Measurements from ENCODE around the gene XPO6.

Gene XPO6

GRCh38 chr16:28156056-28156680, 55.6 kb downstream of the XPO6 start:
- DNase-seq (ENCODE audit: low read depth in 2 of 2) = no peak

DNA sequence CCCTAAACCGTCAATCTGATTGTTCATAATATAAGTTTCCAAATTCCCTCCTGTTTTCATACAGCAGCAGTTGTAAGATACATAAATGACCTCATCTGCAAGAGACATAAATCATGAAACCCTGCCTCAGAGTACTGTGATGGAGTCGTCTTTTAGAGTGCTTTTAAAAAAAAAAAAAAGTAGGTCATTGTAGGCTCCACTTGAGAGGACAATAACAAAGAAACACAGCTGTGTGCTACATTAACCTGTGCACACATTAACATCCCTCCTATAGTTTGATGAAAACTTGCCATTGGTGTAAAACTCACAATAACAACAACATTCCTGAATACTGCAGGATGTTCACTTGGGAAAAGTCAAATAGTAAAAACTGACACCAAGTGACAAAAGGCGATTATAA, 56.5 kb downstream of the XPO6 start:
- no peak for DNase-seq (ENCODE audit: low read depth in 2 of 2)

DNA sequence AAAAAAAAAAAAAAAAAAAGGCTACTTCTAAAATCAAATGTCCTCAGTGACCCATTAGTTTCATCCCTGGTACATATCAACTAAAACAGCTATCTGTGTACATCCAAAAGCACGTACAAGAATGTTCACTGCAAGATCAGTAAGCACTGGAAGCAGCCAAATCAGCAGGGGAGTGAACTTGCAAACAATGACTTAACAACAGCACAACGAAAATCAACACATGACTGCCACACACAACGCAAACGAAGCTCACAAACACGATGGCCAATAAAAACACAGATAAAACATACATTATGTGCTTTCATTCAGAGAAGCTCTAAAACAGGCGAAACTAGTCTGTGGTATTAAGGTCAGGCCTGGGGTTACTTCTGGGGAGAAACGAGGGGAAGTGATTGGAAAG, 60.6 kb downstream of the XPO6 start:
- DNase-seq (ENCODE audit: low read depth in 2 of 2) = no peak

- no peak for DNase-seq (ENCODE audit: low read depth in 2 of 2)
These were observed 62.5 kb downstream of the XPO6 start for GRCh38 chr16:28149011-28149888.

DNA sequence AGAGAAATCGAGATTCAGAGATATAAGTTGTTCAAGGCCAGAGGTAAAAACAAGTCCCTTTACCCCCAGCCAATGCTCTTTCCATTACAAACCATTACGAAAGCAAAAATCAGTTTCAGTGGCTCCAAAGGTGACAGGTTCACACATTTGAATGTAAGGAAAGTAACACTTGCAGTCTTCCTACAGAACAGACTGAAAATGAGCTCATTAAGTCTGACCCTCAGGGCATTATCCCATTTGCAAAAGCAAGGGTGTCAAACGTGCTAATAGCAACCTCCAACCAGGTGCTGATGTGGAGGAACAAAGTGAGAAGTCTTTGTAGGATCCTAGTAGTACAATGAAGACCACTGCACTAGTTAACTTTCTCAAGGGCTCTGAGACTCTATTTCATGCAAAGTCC, 65.2 kb downstream of the XPO6 start:
- DNase-seq (ENCODE audit: low read depth in 2 of 2) = no peak

GRCh38 chr16:28145796-28146195, 66.0 kb downstream of the XPO6 start:
- DNase-seq (ENCODE audit: low read depth in 2 of 2) = no peak

DNA sequence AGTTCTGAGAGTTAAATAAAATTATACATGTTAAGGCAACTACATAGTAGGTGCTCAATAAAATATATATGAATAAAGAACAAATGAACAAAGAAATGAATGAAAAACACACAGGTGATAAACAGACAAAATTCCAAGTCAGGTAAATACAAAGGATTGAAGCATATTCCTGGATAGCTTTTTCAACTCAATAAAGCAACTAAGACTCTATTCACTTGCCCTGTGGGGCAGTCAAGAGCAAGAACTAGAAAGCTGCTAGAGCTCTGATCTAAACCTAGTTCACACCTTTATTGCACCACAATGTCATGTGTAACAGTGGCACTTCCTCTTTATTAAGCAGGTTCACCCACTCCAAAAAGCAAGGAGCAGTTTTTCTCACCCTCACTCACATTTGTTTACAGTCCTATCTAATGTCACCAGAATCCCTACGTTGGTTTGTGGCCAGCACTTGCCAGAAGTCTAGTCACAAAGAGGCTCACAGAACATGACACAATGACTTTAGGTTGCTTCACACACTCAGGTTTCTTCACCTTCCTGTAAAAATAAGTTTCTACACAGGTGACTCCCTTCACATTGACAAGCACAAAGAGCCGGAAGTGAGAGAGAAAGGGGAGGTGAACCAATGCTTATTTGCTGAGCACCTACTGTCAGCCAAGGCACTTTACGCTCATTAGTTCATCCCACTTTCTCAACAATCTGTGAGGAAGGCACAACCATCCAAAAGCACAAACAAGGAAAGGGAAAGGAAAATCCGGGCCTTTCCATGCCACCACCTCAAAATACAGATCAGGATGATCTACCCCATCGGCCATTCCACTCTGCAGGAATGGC, 70.8 kb downstream of the XPO6 start:
- peak in 1 of 2 donors; percentile 40 for DNase-seq (ENCODE audit: low read depth in 2 of 2)

DNA sequence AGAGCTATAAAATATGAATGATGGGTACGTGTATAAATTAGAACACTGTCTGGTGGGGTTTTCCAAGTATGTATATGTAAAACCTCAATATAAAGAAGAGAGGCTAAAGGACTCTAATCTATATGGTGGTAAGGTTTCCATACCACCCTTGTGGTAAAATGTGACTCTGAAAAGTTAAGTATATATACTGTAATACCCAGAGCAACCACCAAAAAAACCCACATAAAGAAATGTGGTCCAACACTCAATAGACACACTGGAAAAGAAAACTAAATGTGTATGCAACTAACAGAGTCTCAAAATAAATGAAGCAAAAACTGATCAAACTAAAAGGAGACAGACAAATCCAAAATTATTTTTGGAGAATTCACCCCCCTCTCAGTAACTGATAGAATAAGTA, 72.2 kb downstream of the XPO6 start:
- no peak for DNase-seq (ENCODE audit: low read depth in 2 of 2)

DNA sequence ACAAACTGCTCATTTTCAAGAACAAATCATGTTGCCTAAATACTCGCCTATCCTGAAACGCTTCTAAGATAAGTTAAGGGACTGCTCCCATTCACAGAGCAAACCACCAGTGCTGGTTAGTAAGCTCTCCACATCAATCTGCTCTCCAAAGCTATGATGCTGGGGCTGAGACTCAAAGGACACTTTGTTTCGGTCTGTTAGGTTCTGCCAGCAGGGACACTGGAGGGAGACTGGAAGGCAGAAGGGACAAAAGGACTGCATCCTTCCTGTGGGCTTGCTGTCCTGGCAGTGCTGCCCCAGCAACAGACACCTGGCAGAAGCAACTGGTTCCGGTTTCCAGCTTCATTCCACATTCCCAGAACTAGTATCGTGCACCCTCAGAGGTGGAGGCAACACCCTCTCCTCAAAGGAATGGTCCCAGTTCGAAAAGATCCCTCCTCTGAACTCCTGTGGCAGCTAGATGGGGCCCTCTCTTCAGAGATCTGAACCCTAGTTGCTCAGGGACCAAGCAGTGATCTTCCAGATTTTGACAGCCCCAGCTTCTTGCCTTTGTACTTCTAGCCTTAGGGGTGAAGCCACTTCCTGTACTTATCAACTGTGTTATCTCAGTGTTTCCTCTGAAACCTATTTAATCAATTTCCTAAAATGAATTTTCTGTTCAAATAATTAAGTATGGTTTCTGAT, 74.9 kb downstream of the XPO6 start:
- DNase-seq (ENCODE audit: low read depth in 2 of 2) = no peak

- no peak for DNase-seq (ENCODE audit: low read depth in 2 of 2)
These were observed 78.1 kb downstream of the XPO6 start for GRCh38 chr16:28133666-28134065.

DNA sequence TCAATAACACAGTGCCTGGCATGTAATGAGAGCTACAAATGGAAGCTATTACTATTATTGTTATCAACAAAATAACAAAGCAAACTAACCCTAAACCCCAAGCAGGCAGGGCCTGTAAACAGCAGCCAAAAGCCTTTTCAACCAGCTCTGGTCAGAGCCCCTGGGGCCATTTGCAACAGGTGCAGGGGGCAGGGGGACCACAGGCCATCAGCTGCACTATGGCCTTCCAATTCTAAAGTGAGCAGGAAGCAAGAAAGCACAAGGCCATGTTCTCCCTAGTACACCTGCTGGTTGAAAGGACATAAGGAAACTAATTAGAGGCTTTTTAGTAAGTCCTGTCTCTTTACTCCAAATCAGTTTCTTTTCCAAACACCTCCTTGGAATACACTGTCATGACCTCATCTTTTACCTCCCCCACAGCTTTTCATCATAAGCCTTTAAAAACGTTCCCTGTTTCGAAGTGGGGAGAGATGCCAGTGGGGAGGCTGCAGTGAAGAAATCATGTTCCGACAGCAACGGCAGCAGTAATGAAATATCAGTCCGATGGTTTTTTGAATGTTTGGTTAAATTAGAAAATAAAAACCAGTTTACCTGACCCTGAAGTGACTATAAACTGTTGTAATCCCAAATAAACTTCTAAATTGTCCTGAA, 79.9 kb downstream of the XPO6 start:
- no peak for DNase-seq (ENCODE audit: low read depth in 2 of 2)

DNA sequence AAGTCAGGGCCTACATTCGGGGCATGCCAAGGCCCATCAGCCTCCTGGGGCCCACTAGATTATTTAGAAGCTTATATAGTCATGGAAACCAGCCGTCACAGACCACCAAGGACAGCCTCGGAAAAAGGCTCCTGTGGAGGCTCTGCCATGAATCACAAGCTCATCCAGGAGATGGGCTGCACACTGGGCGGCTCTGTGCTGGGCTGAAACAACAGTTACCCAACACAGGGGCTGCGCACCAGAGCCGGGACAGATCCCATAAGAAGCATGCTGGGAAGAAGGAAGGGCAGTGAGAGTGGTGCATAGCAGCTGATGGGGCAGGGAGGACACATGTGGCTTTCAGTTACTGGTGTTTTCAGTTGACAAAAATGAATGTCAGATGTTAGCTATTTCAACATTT, 80.6 kb downstream of the XPO6 start:
- DNase-seq (ENCODE audit: low read depth in 2 of 2) = no peak

- no peak for DNase-seq (ENCODE audit: low read depth in 2 of 2)
These were observed 81.4 kb downstream of the XPO6 start for GRCh38 chr16:28130099-28131088.

- no peak for DNase-seq (ENCODE audit: low read depth in 2 of 2)
These were observed 84.8 kb downstream of the XPO6 start for GRCh38 chr16:28126684-28127620.

DNA sequence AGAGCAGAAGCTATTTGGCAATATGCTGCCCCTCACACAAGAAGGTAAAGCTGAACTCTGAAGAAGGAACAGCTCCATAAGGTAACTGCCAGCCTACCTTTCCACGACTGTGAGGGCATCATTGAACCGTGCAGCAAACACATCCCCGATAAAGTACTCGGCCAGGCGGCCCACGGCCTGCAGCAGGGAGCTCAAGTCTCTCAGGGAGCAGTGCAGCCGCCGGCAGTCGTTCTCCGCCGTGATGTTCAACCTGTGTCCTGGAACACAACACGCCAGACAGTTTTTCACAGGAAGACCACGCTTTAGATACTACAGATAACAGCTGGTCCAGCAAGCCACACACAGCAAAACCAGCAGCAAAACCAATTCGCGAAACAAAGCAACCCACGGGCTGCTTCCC, 86.2 kb downstream of the XPO6 start:
- DNase-seq (ENCODE audit: low read depth in 2 of 2) = no peak

DNA sequence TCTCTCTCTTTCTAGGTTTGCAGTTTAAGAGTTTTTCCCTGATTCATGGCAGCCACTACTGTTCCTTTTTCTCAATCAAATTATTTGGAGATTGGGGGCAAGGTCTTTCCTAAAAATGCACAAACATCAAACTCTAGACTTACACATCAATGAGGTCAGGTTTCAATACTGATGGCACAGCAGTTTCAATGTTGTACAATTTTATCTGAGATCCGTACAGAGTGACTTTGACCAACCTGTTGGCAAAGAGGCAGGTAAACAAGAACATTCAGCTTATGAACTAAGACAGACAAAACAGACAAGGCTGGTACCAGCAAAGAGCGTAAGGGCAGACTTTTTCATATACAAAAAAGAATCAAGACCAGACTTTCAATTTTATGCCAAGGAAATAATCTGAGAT, 90.2 kb downstream of the XPO6 start:
- DNase-seq (ENCODE audit: low read depth in 2 of 2) = no peak

DNA sequence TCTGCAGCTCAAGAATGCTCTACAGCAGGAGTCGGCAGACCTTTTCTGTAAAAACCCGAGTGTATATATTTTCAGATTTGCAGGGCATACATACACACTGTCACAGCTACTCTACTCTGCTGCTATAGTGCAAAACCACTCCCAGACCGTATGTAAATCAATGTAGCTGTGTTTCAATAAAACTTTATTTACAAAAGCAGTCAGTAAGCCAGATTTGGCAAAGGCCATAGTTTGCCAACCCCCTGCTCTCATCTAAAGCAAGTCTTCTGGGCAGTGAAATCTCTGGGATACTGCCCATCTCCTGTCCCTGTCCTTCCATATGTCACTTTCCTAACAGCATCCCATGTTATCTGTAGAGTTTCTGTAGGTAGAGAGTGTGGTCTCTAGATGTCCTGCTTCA, 91.0 kb downstream of the XPO6 start:
- no peak for DNase-seq (ENCODE audit: low read depth in 2 of 2)

DNA sequence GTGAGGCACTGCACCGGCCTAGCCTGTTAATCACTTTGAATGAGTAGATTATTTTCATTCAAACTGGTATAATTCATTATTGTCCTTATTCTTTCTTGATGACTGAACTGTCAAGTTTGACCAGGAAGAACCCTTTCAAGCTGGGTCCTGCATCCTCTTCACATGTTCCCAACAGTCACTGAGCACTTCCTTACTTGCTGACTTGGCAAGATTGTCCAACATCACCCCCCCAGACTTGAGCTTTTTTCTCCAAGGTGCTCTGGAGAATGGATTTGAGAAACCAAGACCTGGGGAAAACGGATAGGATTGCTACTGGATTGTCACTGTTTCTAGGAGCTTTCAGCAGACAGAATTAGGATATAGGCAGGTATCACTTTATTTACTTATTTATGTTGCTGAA, 93.1 kb downstream of the XPO6 start:
- DNase-seq (ENCODE audit: low read depth in 2 of 2) = no peak

DNA sequence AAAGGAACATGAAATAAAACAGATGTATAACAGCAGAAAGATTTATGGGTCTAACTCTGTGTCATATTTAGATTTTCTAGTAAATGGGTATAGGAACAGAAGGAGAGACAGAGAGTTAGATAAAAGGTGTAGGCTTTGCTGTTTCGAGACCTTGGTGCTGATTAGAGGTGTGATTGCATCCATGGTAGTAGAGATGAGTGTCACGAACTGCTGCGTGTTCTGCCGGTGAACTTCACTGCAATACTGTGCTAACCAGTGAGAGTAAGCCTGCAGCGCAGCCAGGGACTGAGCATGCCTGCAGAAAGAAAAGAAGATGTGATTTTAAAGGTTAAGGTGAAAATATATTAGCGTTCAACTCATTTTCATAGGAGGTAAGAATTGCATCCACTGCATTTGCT, 94.6 kb downstream of the XPO6 start:
- DNase-seq (ENCODE audit: low read depth in 2 of 2) = no peak
